DND-41 (cell line): ENCODE results near the gene CDPF1.

ENCODE experiments used
- ATAC-seq: fragments of 200-7000 bp; cut with Tn5 transposase; 3 replicates; pipeline ENCODE4 v1.9.1; 2021; ENCODE audit warnings: low read depth; ENCODE audit not compliant: insufficient read depth
- DNase-seq: peaks from one replicate; pipeline ENCODE4 v3.0.0-alpha.2; 2020
- H2AFZ ChIP-seq: 2 replicates; pipeline ENCODE4 v1.6.0; 2012; ENCODE audit warnings: low read depth, low read length
- H3K27ac ChIP-seq: 2 replicates; pipeline ENCODE4 v1.5.1; 2012; ENCODE audit warnings: low read length, inconsistent platforms
- H3K27me3 ChIP-seq: fragments of 200-600 bp; sonication (generic); 2 replicates; pipeline ENCODE4 v1.6.0; 2012; ENCODE audit warnings: low read length, mild to moderate bottlenecking, inconsistent platforms; ENCODE audit not compliant: insufficient read depth, poor library complexity
- H3K36me3 ChIP-seq: 2 replicates; pipeline ENCODE4 v1.5.1; 2012; ENCODE audit warnings: low read length, inconsistent platforms; ENCODE audit not compliant: insufficient read depth
- H3K4me1 ChIP-seq: 2 replicates; pipeline ENCODE4 v1.5.1; 2012; ENCODE audit warnings: mild to moderate bottlenecking, low read length; ENCODE audit not compliant: insufficient read depth
- H3K4me2 ChIP-seq: 2 replicates; pipeline ENCODE4 v1.6.0; 2012; ENCODE audit warnings: mild to moderate bottlenecking, moderate library complexity, low read length, inconsistent platforms; ENCODE audit not compliant: insufficient read depth
- H3K4me3 ChIP-seq, 2 experiments: fragments of 200-600 bp in 1 of 2; shearing (Covaris generic) in 1 of 2; 2 replicates each; pipeline ENCODE4 v1.5.1; 2012 to 2016; ENCODE audit warnings: inconsistent platforms in 2 of 2, low read length in 2 of 2, mild to moderate bottlenecking in 2 of 2, low read depth in 1 of 2, moderate library complexity in 1 of 2
- H3K79me2 ChIP-seq: 2 replicates; pipeline ENCODE4 v1.6.0; 2012; ENCODE audit warnings: low read length, inconsistent platforms; ENCODE audit not compliant: insufficient read depth
- H3K9ac ChIP-seq: 2 replicates; pipeline ENCODE4 v1.6.0; 2012; ENCODE audit warnings: low read depth, mild to moderate bottlenecking, inconsistent platforms, low read length, moderate library complexity
- H3K9me3 ChIP-seq: 2 replicates; pipeline ENCODE4 v1.5.1; 2012; ENCODE audit warnings: low read length, moderate library complexity, mild to moderate bottlenecking, inconsistent platforms; ENCODE audit not compliant: insufficient read depth, severe bottlenecking
- H4K20me1 ChIP-seq: 2 replicates; pipeline ENCODE4 v1.6.0; 2012; ENCODE audit warnings: low read length; ENCODE audit not compliant: insufficient read depth
- EZH2 ChIP-seq: IDR thresholded peaks from 3 replicates; pipeline ENCODE4 v1.6.1; 2012; ENCODE audit warnings: borderline replicate concordance, low read depth, mild to moderate bottlenecking, moderate library complexity, low read length, inconsistent platforms; ENCODE audit not compliant: severe bottlenecking
- TF ChIP-seq, protein P1 (sequence below): IDR thresholded peaks from 2 replicates; pipeline ENCODE4 v1.5.1; 2012; ENCODE audit warnings: borderline replicate concordance, low read length, moderate library complexity, mild to moderate bottlenecking; ENCODE audit not compliant: poor library complexity, severe bottlenecking; ENCODE audit errors: extremely low read depth

The CDPF1 gene

DNA sequence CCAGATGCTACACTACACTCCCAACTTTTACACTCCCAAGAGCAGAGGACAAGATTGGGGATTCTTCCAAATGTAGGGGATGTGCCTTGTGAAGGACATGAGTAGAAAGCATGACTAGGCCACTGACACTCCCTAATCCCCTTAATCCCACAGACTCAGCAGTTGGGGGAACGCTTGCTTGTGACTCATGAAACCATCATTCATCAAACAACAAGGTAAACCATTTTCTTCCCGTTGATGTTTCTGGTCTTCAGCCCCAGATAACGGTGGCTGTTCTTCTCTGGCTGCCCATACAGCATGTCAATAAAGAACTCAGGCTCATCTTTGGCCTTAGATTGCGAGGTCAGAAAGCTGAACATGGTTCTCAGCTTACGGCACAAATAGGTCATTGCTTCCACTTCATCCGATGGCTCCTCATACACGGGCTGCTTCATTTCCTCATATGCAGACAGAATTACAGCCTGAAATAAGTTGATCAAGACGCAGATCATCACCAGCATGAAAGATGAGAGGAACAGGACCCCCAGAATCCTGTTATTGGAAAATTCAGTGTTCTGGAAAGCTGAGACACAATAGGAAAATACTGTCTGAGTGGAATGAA, 6.4 kb upstream of the CDPF1 start:
- Histone ChIP-seq H3K4me3 (no peak overlapping the region), H3K4me2 (no peak overlapping the region), H3K9me3 (no peaks in the 10 kb centered on the region), H3K79me2 (peaks cover 22% of the 10 kb centered on the region), H3K36me3 (no peaks in the 10 kb centered on the region), H2AFZ (no peak overlapping the region), H4K20me1 (no peaks in the 10 kb centered on the region), H3K4me1 (peaks cover 35% of the 10 kb centered on the region), H3K9ac (no peak overlapping the region), H3K27ac (no peak overlapping the region), H3K27me3 (no peaks in the 10 kb centered on the region)
- no peak for TF ChIP-seq EZH2
- TF ChIP-seq, protein P1, sequence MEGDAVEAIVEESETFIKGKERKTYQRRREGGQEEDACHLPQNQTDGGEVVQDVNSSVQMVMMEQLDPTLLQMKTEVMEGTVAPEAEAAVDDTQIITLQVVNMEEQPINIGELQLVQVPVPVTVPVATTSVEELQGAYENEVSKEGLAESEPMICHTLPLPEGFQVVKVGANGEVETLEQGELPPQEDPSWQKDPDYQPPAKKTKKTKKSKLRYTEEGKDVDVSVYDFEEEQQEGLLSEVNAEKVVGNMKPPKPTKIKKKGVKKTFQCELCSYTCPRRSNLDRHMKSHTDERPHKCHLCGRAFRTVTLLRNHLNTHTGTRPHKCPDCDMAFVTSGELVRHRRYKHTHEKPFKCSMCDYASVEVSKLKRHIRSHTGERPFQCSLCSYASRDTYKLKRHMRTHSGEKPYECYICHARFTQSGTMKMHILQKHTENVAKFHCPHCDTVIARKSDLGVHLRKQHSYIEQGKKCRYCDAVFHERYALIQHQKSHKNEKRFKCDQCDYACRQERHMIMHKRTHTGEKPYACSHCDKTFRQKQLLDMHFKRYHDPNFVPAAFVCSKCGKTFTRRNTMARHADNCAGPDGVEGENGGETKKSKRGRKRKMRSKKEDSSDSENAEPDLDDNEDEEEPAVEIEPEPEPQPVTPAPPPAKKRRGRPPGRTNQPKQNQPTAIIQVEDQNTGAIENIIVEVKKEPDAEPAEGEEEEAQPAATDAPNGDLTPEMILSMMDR, result no peak
- no peak for DNase-seq
- no peak for ATAC-seq

DNA sequence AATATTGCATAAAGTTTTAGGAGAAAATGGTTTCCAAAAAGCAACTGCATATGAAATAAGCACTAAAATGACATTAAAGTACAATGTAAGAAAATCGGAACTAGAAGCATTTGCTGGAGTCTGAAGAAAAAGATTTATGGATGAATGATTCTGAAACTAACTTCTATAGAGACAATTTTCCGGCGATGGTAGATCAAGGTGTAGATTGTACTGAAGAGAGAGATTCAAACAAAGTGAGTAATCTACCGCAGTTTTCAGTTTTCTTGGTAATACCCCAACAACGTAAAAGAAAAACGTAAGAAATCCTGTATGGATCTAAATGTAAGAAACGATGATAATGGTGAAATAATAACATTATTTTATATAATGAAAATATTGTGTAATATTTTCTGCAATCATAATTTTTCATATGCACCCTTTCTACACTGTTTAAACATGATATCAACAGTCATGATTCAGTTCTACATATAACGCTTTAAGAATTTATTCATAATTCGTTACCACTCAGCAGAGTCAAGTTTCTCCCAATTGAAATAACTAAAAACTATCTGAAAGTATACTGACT, 1.8 kb upstream of the CDPF1 start:
- Histone ChIP-seq H4K20me1 (no peaks in the 10 kb centered on the region), H3K4me2 (peak overlapping the region; percentile 82), H3K9me3 (no peaks in the 10 kb centered on the region), H3K79me2 (peaks cover 59% of the 10 kb centered on the region), H3K4me3 (peak overlapping the region; percentile 60 to 77), H3K27ac (peak overlapping the region; percentile 99), H3K4me1 (peaks cover 65% of the 10 kb centered on the region), H3K27me3 (no peaks in the 10 kb centered on the region), H3K9ac (peak overlapping the region; percentile 93), H2AFZ (no peak overlapping the region), H3K36me3 (no peaks in the 10 kb centered on the region; the same call in 1 of the 2 replicates)
- ATAC-seq, result no peak
- DNase-seq, result no peak
- TF ChIP-seq, protein P1, result no peak
- no peak for TF ChIP-seq EZH2

DNA sequence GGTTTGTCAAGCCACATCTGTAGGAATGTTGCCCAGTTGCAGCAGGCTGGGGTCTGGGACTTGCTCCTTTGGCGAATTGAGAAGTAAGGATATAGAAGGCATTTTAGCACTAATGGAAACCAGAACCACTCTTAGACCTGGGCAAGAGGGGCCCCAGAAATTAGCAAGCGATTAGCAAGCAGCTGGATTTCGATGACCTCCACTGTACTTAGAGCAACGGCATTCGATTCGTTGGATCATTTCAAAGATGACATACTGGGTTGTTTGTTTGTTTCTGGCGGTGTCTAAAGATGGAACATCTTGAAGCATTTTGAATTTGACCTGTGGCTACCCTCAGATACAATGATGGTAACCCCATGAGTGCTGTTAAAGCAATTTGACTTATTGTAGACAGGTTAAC, 1.2 kb upstream of the CDPF1 start:
- Histone ChIP-seq H4K20me1 (no peaks in the 10 kb centered on the region), H3K27ac (peak overlapping the region; percentile 99), H3K4me1 (peaks cover 71% of the 10 kb centered on the region), H3K9me3 (no peaks in the 10 kb centered on the region), H3K4me2 (peak overlapping the region; percentile 82), H3K4me3 (peak overlapping the region; percentile 60 to 77), H3K9ac (peak overlapping the region; percentile 93), H2AFZ (peak overlapping the region; percentile 77; the same call in 1 of the 2 replicates), H3K79me2 (peaks cover 62% of the 10 kb centered on the region), H3K36me3 (no peaks in the 10 kb centered on the region; the same call in 1 of the 2 replicates), H3K27me3 (no peaks in the 10 kb centered on the region)
- TF ChIP-seq, protein P1, result no peak
- TF ChIP-seq EZH2, result no peak
- ATAC-seq, result no peak
- DNase-seq, result no peak
